Measurements from ENCODE around the gene ARHGAP31.

DNA sequence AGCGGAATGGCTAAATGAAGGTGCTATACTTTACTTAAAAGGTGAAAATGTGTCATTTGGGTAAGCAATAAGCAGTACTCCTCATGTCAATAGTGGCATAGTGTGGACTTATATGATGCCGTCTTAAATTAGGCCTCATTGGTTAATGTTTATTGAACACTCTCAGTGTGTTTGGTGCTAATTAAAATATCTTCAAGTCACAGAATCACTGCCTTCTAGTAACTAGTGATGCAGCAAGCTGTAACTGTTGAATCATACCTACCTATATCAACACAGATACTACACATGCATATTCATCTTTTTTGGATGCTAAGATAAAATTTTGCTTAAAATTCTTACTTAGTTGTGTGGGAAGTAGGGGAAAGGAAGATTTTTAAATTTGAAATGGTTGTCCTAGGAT lies 30.7 kb downstream of the ARHGAP31 start:
- TF ChIP-seq CTCF (IDR thresholded peaks at IDR 0.05) (no peak), POLR2A (IDR thresholded peaks at IDR 0.05) (no peak)
